Measurements from ENCODE around the gene LPAR5.

- TF ChIP-seq, protein P1, sequence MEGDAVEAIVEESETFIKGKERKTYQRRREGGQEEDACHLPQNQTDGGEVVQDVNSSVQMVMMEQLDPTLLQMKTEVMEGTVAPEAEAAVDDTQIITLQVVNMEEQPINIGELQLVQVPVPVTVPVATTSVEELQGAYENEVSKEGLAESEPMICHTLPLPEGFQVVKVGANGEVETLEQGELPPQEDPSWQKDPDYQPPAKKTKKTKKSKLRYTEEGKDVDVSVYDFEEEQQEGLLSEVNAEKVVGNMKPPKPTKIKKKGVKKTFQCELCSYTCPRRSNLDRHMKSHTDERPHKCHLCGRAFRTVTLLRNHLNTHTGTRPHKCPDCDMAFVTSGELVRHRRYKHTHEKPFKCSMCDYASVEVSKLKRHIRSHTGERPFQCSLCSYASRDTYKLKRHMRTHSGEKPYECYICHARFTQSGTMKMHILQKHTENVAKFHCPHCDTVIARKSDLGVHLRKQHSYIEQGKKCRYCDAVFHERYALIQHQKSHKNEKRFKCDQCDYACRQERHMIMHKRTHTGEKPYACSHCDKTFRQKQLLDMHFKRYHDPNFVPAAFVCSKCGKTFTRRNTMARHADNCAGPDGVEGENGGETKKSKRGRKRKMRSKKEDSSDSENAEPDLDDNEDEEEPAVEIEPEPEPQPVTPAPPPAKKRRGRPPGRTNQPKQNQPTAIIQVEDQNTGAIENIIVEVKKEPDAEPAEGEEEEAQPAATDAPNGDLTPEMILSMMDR (IDR thresholded peaks at IDR 0.05) = no peak
- TF ChIP-seq POLR2A (IDR thresholded peaks at IDR 0.05) = no peak
Observed at GRCh38 chr12:6664902-6665301, 29.1 kb upstream of the LPAR5 start.

Measured in lower leg skin (tissue), 3 donors.